Colonic mucosa (tissue), 4 donors: ENCODE measurements around the gene WDR5. TPM values are rescaled to one million over a fixed set of nuclear protein-coding genes. Genes with fewer than 3 reads are reported as not detected.

Source experiments
- DNase-seq: peaks from one replicate; pipeline ENCODE4 v3.0.0-alpha.2; 2020
- H3K27ac ChIP-seq: fragments of 200-600 bp; one replicate; pipeline ENCODE4 v1.8.0; 2021
- H3K27me3 ChIP-seq: fragments of 200-600 bp; one replicate; pipeline ENCODE4 v1.8.0; 2021
- H3K36me3 ChIP-seq: fragments of 200-600 bp; one replicate; pipeline ENCODE4 v1.8.0; 2021
- H3K4me1 ChIP-seq: fragments of 200-600 bp; one replicate; pipeline ENCODE4 v1.8.0; 2021; ENCODE audit warnings: mild to moderate bottlenecking
- H3K4me3 ChIP-seq: fragments of 200-600 bp; one replicate; pipeline ENCODE4 v1.8.0; 2021
- H3K9ac ChIP-seq, 2 donors: one replicate each; pipeline ENCODE4 v1.7.0; 2013; ENCODE audit warnings: control low read depth in 2 of 2, low read depth in 2 of 2, low read length in 2 of 2
- H3K9me3 ChIP-seq: fragments of 200-600 bp; one replicate; pipeline ENCODE4 v1.8.0; 2021
- CTCF ChIP-seq: fragments of 200-600 bp; IDR thresholded peaks from one replicate; pipeline ENCODE4 v1.8.0; 2022; ENCODE audit warnings: antibody characterized with exemption, mild to moderate bottlenecking
- intact Hi-C: fragments of 100-400 bp; cut with DNase I; formaldehyde crosslinking; loops from one replicate; pipeline ENCODE4 v1.14.1; 2022
- total RNA-seq, 2 donors: library from RNA; stranded (reverse); fragmentation: NEBNext Ultra II Directional in 1 of 2; extraction: Animal tissue kit (Norgen Biotek cat#: 25700) in 1 of 2; gene quantifications; one replicate each; pipeline ENCODE4 v1.2.1, GENCODE V29; 2021
- donor health status: healthy.
- donor health status: DM: no; HTN: no; CAD: no.
- donor health status: DM: no; HTN: no; CAD: no.

The WDR5 gene
- total RNA-seq, 2 donors from 2014 or later: 22.6 to 38.2 TPM

GRCh38 chr9:134136118-134136995 is 475 bp downstream of the WDR5 start:
- Histone ChIP-seq H3K4me3 (peak overlapping the region; percentile 89), H3K27me3 (no peaks in the 10 kb centered on the region), H3K36me3 (no peaks in the 10 kb centered on the region), H3K27ac (no peak overlapping the region), H3K9ac (peak overlapping the region; percentile 82 to 83), H3K9me3 (no peaks in the 10 kb centered on the region), H3K4me1 (peaks cover 19% of the 10 kb centered on the region)
- no peak for TF ChIP-seq CTCF
- intact Hi-C loops: no loop called here
- DNase-seq: peak; percentile 24

GRCh38 chr9:134136996-134137299 is 1.1 kb downstream of the WDR5 start:
- no peak for TF ChIP-seq CTCF
- Histone ChIP-seq H3K4me1 (peaks cover 19% of the 10 kb centered on the region), H3K9ac (peak overlapping the region; percentile 82 to 83), H3K9me3 (no peaks in the 10 kb centered on the region), H3K27me3 (no peaks in the 10 kb centered on the region), H3K36me3 (no peaks in the 10 kb centered on the region), H3K4me3 (peak overlapping the region; percentile 89), H3K27ac (no peak overlapping the region)
- no peak for DNase-seq
- intact Hi-C loops: no loop called here

- DNase-seq: no peak
- H3K27ac ChIP-seq: no peak overlapping the region
Observed at GRCh38 chr9:134138292-134138691, 2.4 kb downstream of the WDR5 start.

GRCh38 chr9:134139081-134139480 is 3.2 kb downstream of the WDR5 start:
- intact Hi-C loops: no loop called here
- DNase-seq: no peak
- Histone ChIP-seq H3K27me3 (no peaks in the 10 kb centered on the region), H3K9ac (no peak overlapping the region), H3K27ac (no peak overlapping the region), H3K9me3 (no peaks in the 10 kb centered on the region), H3K4me1 (peaks cover 19% of the 10 kb centered on the region), H3K36me3 (no peaks in the 10 kb centered on the region), H3K4me3 (no peak overlapping the region)
- no peak for TF ChIP-seq CTCF

More at GRCh38 chr9:134138292-134138691, 2.4 kb downstream of the WDR5 start:
- Histone ChIP-seq H3K9ac (peak overlapping the region in 1 of 2 donors; percentile 27), H3K4me1 (peaks cover 19% of the 10 kb centered on the region), H3K27me3 (no peaks in the 10 kb centered on the region), H3K4me3 (no peak overlapping the region), H3K9me3 (no peaks in the 10 kb centered on the region), H3K36me3 (no peaks in the 10 kb centered on the region)
- intact Hi-C loops: no loop called here
- no peak for TF ChIP-seq CTCF

- intact Hi-C loops: no loop called here
- Histone ChIP-seq H3K36me3 (peaks cover 4% of the 10 kb centered on the region), H3K9me3 (no peaks in the 10 kb centered on the region), H3K27ac (no peak overlapping the region), H3K27me3 (no peaks in the 10 kb centered on the region), H3K4me3 (no peak overlapping the region), H3K4me1 (peaks cover 19% of the 10 kb centered on the region), H3K9ac (no peak overlapping the region)
- no peak for DNase-seq
- no peak for TF ChIP-seq CTCF
Observed at GRCh38 chr9:134141906-134142305, 6.0 kb downstream of the WDR5 start.
